GM19351 (cell line): ENCODE results near the gene UNC5C.
"Not testable (repeated sequence)": the region's sequence is repeated elsewhere in the genome, so short reads cannot be mapped to it uniquely, and the experiment has no call there.

ENCODE experiments used
- ATAC-seq: cut with Tn5 transposase; IDR thresholded peaks from one replicate; pipeline ENCODE4 v1.9.1; 2021; ENCODE audit warnings: mild to moderate bottlenecking, moderate library complexity; ENCODE audit not compliant: unreplicated experiment

UNC5C gene

DNA sequence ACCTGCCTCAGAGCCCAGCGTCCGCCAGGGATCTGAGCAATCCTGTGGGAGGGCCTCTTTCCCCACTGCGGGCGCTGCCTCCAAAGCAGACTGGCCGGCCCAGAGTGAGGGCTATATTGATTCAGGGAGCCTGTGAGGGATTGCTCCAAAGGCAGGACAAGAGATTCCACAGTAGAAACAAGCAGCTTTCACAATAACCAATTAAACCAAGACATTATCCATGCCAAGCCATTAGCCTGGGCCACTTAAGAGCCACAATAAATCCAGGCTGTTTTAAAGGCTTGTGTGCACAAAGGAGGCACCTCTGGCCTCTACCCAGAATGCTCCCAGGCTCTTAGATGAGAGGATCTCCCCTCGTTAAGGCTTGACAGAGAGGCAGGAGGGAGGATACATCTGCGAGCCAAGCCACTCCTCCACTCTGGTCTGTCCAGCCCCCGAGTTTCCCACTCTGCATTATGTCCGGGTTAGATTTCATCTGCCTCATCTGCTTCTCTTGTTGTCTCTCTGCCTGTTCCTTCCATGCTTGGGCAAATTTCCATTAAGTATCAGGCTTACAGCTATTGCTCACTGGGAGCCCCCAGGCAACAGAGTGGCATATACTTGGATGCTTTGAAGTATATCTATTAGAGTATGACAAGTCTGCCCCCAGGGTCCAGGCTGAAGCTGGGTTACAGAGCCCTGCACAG lies 357.9 kb downstream of the UNC5C start:
- ATAC-seq: no peak

DNA sequence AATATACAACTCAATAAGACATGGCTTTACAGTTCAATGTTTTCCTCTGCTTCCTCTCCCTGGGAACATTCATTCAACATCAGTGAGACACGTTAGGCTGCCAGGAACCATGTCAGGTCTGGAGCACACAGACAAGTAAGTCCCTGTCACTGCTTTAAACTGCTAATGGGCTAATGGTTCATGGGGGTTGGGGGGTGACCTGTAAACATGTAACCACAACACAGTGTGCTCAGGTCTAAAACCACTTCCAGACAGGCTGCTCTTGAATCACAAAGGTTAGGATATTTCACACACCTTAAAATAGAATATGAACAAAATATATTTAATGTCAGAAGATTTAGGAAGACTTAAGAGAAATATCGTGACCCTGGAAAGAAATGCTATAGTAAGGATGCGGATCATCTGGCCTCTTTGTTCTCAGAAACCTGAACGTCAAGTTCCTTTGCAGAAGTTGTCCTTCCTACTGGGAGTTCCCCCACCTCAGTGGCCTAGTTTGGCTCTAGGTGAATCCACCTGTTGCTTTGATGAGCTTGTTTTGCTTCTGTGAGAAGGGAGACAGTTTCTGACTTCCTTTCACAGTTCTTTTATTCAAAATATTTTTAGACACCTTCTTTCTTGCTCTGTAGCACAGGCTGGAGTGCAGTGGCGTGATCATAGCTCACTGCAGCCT lies 359.9 kb downstream of the UNC5C start:
- no peak for ATAC-seq

DNA sequence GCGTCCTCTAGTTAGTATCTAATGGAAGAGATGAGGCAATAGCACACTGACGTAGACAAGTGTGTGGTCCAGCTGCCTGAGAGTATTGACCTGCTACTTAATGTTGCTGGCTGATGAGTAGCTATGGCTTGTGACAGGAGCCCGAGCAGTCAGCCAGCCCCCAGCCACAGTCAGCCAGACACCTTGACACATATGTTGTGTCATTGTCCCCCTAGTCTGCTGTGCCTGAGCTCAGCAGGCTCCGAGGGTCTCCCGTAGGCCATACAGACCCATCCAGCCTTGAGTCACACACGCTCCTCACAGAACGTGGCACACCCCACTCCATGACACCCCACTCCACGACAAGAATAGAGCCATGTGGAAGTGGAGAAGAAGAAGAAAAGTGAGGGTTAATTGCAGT lies 362.1 kb downstream of the UNC5C start:
- no peak for ATAC-seq

DNA sequence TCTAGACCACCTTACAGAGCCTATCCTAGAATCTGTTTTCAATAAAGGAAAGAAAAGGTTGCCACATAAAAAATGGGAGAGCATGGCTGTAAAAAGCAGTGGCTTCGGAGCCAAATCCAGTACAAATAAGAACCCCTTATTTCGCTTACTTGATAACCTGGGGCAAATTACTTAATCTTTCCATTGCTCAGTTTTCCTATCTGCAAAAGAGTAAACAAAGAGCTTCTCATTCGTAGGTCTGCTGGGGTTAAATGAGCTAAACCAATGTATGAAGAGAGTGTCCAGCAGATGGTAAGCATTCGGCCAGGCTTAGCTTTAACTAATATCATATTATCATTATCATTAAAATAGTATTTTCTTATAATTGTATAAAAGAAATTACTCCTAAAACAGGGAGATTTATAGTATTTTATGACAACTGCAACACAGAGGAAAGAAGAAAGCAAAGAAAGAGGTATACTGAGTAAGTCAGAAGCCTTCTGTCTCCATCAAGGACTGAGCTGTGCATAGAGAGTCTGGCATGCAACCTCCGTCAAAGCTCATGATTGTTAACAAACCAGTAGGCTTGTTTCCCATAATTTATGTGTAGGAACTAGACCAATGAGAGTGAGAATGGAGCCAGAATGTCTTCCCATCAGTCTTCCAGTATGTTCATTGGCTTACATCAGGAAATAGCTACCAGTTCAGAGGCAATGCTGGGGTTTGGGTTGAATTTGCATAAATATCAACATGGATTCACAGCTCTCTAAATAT lies 364.9 kb downstream of the UNC5C start:
- no peak for ATAC-seq

DNA sequence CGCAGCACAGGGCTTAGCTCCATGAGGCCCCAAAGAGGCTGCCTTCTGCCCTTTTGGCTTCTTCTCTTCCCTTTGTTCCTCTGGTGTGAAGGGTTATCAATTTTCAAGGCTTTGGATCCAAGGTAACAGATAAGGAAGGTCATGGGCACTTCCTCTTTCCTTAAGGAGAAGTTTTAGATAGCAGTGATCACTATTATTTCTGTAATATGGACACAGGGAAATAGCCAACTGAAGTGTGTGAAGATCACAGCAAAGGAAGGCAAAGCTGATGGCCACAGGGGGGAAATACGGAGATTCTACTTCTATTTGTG lies 366.8 kb downstream of the UNC5C start:
- no peak for ATAC-seq

DNA sequence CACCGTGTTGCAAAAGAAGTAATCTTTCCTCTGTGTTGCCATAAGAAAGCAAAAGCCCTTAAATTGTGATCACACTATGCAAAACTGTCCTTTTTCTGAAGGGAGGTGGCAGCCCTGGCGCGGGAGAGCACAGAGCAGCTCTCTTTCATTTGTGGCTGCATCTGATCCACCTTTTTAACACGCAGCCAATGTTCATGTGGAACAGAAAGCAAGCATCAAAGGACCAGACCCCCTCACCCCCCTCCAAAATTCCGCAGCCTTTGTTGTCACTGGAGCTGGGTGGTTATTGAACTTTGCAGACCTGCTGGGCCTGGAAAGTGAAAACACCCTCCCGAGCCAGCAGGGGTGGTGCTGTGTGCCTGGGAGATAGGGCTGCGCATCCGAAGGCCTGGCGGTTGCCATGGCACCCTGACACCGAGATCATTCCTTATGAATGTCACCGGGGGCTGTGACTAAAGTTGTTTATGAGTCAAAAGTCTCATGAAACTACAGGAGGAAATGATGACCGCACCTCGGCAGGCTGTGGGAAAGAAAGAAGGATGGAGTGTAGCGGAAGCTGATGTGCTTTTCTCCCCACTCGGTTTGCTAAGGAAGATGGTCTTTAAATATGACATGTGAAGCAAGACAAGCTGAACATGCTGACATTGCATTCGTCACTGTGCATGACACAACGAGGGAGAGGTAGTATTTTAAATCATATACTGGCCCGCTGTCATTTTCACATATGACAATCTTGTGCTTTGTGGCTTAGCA lies 367.4 kb downstream of the UNC5C start:
- ATAC-seq: no peak

DNA sequence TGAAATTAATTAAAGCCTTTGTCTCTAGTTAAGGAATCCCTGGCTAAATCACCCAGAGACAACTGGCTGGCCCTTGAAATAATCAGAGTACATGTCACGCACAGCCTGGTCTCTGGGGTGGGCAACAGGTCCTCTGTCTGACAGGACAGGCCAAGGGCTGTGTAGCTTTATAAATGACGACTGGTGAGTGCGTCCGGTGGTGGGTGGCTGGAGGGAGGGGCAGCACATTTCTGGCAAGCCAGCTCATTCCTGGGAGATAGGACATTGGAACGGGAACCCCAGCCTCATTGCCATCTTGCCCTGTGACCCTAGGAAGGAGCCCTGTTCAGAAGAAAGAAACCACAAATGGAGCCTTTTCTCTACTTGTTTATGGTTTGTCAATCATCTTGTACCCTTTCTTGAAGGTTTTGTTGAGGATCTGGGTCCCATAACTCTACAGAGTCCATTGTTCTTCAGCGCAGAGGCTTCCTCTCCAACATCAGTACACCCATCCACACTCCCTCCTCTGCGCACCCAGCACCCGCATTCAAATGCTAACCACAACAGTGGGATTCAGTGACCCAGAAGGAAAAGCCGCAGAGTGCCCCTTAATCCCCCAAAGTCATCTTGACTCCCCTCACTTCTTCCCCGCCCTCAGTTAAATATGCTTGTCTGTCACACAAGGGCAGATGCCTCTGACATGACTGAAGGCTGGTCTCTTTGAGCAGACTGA lies 368.1 kb downstream of the UNC5C start:
- no peak for ATAC-seq

DNA sequence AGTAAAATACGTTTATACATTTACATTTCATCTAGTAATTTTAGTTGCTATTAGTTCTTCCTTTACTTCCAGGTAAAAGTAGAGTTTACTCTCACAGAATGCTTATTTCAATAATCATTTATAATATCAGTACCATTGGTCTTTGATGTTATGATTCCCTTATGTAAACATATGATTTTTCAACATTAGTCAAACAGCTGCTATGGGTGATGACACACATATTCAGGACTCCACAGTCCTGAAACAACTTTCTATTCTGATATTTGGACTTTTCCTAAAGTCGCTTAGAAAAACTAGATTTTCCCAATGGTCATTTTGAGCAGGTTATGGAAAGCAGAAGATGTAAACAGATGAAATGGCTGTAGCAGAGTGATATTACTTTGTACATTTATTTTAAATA lies 369.8 kb downstream of the UNC5C start:
- no peak for ATAC-seq

DNA sequence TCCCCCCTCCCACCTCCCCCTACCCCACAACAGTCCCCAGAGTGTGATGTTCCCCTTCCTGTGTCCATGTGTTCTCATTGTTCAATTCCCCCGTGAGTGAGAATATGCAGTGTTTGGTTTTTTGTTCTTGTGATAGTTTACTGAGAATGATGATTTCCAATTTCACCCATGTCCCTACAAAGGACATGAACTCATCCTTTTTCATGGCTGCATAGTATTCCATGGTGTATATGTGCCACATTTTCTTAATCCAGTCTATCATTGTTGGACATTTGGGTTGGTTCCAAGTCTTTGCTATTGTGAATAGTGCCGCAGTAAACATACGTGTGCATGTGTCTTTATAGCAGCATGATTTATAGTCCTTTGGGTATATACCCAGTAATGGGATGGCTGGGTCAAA lies 377.4 kb downstream of the UNC5C start:
- not testable (repeated sequence) for ATAC-seq

DNA sequence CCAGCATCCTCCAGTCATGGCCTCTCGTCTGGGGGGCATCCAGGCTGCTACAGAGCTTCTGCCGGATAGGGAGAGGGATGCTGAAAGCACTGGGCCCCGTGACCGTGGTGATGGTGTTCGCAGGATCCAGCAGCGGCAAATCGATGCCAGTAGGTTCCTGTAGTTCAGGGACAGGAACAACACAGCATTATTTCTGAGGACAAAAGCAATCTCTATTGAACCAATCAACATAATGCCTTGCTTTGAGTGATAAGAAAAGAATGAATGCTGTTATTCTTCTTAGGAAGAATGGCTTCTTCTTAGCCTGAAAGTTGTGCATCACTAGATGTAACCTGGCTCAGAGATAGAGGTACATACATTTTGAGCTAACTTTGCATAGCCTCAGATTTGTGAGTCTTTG lies 378.6 kb downstream of the UNC5C start:
- no peak for ATAC-seq

DNA sequence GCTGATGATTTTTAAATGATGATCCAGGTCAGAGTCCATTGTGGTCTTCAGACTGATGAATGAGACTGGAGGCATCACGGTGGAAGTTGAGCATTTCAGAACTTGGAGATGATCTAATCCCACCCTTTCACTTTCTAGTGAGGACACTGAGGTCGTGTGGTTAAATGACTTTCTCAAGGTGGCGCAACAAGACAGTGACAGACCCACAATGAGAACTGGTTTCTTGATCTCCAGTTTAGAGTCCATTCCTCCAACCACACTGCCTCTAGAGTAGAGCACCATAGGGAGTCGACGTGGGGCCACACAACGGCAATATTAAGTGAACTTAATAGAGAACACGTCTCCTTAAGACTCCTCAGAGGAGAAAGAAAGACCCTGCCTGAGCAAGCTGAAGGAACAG lies 381.0 kb downstream of the UNC5C start:
- no peak for ATAC-seq

DNA sequence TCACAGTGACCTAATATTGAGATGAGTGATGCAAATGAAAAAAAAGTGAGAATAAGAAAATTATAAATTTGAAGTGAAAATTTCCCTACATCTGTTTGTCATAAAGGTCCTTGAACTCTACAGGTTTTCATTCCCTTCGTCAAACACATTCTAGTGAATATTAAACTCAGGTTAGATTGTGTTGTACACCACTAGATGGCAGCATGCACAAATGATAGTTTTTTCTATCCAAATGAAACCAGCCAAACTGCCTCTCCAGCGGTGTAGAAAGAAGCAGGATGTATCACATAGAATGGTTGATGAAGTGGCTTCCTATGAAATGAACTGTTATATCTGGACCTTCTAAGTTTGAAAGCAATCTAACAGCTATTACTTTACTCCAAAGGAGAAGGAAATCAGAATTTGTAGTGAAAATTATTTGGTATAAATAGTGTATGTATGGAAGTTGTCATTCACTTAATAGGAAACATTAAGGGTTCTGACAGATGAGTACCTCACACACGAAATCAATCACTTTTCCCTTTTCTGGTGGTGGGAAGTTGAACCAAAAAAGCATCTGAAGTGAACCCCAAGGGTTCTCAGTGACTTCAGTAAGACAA lies 382.7 kb downstream of the UNC5C start:
- ATAC-seq: peak; percentile 86

DNA sequence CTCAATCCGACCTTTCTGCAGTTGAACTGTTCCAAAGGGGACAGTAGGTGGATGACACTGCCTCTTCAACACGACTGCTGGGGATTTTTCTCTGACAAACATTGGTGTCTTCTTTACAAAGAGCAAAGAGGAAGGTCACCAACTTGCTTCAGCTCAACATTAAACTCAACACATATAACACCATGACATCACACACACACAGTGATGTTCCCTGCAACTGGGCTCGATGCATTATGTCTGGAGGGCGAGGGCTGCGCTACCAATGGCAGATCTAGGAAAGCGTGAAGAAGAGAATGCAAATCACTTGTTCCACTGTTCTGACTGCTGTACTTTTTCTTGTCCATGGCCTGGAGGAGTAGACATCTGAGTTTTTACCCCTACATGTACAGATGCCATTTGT lies 385.9 kb downstream of the UNC5C start:
- no peak for ATAC-seq

DNA sequence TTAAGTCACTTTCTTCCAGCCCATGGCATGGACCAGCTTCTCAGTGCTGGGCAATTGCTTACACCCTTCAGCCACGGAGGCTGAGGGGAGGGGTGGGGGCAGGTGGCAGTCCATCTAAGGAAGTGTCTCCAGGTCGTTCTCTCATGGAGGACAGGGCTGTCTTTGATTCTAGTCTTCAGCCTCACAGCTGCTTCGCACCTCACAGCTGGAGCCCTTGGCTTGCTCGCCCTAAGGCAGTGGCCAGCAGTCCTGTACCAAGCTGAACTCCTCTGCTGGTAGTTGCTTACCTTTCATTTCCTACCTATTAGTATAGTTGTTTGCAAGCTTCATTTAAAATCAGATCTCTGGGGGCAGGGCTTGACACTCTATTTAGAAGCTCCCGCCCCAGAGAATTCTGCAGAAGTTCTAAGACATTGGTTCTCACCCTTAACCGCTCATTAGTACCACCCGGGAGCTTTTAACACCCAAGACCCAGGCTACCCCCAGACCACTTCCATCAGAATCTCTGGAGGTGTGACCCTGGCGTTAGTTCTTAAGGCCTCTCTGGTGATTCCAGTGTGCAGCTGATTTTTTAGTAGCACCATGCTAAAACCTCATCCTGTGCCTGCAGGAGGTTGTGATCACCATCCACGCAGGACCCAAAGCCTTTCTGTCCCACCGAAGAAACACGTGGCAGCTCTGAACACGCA lies 386.8 kb downstream of the UNC5C start:
- no peak for ATAC-seq

DNA sequence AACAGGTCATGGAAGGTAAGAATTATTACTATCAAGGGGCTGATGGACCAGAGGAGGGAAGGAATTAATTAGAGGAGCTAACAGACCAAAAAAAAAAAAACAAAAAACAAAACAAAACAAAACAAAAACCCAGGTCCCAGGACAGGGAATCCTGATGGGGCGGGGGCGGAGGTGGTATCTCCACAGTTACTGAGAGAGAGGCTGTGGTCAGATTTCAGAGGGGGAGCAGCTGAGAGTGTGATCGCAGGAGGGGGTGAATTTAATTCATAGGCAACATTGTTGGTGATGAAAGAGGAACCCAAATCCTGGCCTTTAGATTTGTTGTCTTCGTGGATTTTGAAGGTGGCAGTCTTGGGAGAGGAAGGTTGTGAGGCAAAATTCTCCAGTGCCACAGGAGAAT lies 389.4 kb downstream of the UNC5C start:
- ATAC-seq: no peak

DNA sequence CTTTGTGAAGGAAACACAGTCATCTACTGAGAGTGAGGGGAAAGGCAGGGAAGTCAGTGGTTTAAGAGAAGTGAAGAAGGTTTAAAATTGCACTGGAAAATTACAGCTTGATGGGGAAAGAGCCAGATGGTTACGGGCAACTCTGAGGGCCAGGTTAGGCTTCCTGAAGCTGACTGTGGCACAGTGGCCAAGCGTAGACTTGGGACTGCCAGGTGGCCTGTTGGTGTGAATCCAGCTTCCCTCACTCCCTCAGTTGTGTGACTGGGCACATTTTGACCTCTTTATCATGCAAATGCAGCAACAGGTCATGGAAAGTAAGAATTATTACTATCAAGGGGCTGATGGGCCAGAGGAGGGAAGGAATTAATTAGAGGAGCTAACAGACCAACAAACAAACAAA lies 390.1 kb downstream of the UNC5C start:
- ATAC-seq: no peak

DNA sequence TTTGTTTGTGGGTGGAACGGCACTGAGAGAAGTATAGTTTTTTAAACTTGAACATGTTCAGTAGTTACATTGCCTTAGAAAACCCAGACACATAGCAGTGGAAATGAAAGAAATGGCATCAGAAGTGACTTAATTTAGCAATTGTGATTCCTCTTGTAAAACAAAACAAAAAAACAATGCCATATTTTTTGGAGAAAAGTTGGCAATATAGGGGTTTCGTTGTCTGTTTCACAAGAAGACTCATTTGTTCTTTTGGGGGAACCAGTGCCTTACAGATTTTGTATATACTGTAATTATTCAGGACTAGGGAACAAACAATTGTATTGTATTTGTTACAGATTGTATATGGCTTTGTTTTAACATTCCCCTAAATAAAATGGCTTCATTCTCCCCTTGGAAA lies 390.7 kb downstream of the UNC5C start:
- no peak for ATAC-seq

DNA sequence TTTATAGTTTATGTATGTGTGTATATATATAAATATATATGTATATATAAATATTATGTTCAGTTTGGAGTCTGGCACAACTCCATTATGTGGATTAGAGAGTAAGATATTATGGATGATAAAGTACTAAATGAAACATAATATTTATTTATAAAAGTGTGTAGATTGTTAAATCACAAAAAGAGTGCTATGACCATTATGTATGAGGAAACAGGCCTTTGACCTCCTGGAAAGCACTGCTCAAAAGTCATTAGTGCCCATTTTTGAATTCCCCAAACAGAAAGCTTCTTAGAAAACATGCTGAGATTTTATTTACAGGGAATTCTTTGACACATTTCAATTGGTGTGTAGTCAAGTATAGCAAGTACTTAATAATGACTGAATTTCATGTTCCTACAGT lies 391.2 kb downstream of the UNC5C start:
- ATAC-seq: no peak

DNA sequence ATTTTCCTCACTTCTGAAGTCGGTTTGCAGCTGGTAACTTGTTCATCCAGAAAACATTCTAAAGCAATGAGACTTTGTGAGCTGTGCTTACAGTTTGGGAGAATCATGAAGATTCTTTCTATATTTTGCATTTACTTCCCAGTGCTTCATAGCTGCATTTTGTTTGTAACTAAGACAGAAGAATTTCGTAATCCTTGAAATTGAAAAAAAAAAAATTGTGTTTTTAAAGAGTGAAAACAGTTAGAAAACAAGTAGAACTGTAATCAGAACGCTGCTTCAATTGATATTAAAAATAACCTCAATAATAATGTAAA lies 392.4 kb downstream of the UNC5C start:
- ATAC-seq: no peak

DNA sequence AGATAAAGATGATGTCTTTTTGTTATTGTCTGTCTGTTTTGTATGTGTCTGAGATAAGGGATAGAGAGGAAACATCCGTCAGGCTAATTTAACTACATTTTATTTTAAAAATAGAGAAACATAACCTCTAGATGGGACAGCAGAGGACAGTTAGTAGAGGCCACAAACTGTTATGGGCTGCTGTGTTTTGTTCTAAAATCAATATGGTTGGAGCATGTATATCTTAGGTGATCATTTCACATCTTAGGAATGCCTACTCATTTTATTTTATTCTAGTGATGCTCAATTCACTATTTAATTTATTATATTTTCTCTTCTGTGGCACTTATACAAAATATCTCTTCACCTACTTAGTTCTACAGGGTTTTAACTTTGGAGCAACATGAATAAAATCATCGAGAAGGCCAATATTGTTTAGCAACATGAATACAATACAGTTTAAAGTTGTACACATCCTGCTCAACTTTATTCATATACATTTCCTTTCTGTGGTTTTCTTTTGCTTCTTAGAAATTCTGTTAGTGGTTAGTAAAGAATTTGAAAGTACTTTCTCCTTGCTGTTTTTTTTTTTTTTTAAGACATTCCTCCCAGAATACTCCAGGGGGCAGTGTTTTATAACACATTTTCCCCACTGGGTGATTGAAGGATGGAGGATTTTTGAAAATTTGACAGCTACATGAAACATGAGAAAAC lies 392.9 kb downstream of the UNC5C start:
- ATAC-seq: peak; percentile 67
